ENCODE data around the gene GCLC. TPM values are rescaled to one million over a fixed set of nuclear protein-coding genes. Genes with fewer than 3 reads are reported as not detected.

Gene GCLC
- total RNA-seq, 1 experiment from 2014 or later: 65.4 TPM

DNA sequence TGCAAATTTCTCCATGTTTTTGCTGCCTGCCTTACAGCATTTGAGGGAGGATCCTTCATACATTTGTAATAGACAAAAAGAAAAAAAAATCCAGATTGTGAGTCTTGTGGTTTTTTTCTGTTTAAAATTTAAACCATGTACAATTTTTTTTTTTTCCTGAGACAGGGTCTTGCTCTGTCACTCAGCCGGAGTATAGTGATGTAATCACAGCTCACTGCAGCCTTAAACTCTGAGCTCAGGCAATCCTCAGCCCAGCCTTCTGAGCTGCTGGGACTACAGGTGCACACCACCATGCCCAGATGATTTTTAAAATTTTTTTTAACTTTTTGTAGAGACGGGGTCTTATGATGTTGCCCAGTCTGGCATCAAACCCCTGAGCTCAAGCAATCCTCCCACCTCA is 97.0 kb downstream of the GCLC start:
- DNase-seq (ENCODE audit: low spot score): no peak

Other genes starting within 250 kb of the GCLC start
- gene ELOVL5, start 196.2 kb downstream of the GCLC start, total RNA-seq (2014; rRNA removed; shearing (Covaris generic)): 102 and 131 TPM in 2 replicates
- gene KLHL31, start 120.7 kb upstream of the GCLC start, total RNA-seq (2014; rRNA removed; shearing (Covaris generic)): 0.17 and 0.72 TPM in 2 replicates
- gene LRRC1, start 249.9 kb upstream of the GCLC start, total RNA-seq (2014; rRNA removed; shearing (Covaris generic)): 7.9 and 10.3 TPM in 2 replicates